NB4 (cell line): ENCODE results near the gene ARFGAP1.

Source experiments
- CTCF ChIP-seq: IDR thresholded peaks from one replicate; pipeline ENCODE4 v1.5.1; 2012; ENCODE audit warnings: low read depth, low read length
- MAX ChIP-seq: IDR thresholded peaks from 2 replicates; pipeline ENCODE4 v1.6.1; 2011; ENCODE audit warnings: low read depth, low read length
- POLR2A ChIP-seq: IDR thresholded peaks from 2 replicates; pipeline ENCODE4 v1.6.1; 2011; ENCODE audit warnings: mild to moderate bottlenecking; ENCODE audit not compliant: insufficient read length; ENCODE audit errors: extremely low read depth

GRCh38 chr20:63293456-63293855 is 20.8 kb downstream of the ARFGAP1 start:
- no peak for TF ChIP-seq CTCF
- TF ChIP-seq POLR2A = no peak
- no peak for TF ChIP-seq MAX
